ENCODE measurements around the gene AKR7A3. TPM values are rescaled to one million over a fixed set of nuclear protein-coding genes. Genes with fewer than 3 reads are reported as not detected.

AKR7A3 gene
- total and polyA plus RNA-seq, 2 of the 4 experiments (the other 2 are of a cell fraction): 0.18 to 0.62 TPM

- TF ChIP-seq MAZ (IDR thresholded peaks at IDR 0.05; ENCODE audit: borderline replicate concordance, low read depth, low read length) (no peak), CHD1 (IDR thresholded peaks at IDR 0.05; ENCODE audit: low read depth, low read length) (no peak), SMC3 (IDR thresholded peaks at IDR 0.05; ENCODE audit: low read depth, low read length) (no peak), USF2 (IDR thresholded peaks at IDR 0.05; ENCODE audit: low read depth, low read length) (no peak), MXI1 (IDR thresholded peaks at IDR 0.05; ENCODE audit: borderline replicate concordance, low read depth, low read length) (no peak), RFX5 (IDR thresholded peaks at IDR 0.05; ENCODE audit: low read depth, low read length) (no peak), RAD21 (IDR thresholded peaks at IDR 0.05; ENCODE audit: low read length) (no peak)
- Histone ChIP-seq H2AFZ (replicated peaks; ENCODE audit: low read length, poor library complexity) (no peak overlapping the region), H4K5ac (ENCODE audit: low read depth, low read length) (no peak overlapping the region), H3K9me1 (ENCODE audit: insufficient read depth, low read length) (peaks cover 30% of the 10 kb centered on the region), H3K18ac (ENCODE audit: low read depth, low read length) (no peak overlapping the region), H4K8ac (ENCODE audit: low read depth in 2 of 2, low read length in 2 of 2) (no peak overlapping the region), H3K27ac (ENCODE audit: insufficient read depth, low read length) (no peak overlapping the region), H2AK5ac (ENCODE audit: low read depth, low read length) (no peak overlapping the region), H3K23ac (ENCODE audit: low read depth, low read length) (no peak overlapping the region), H2BK15ac (ENCODE audit: low read depth, low read length) (no peak overlapping the region), H3K4me2 (ENCODE audit: low read depth, low read length) (no peak overlapping the region), H3K4ac (ENCODE audit: low read depth, low read length) (no peak overlapping the region), H2AK9ac (replicated peaks; ENCODE audit: low read depth, low read length, poor library complexity) (no peak overlapping the region), H3K4me1 (ENCODE audit: control insufficient read depth, insufficient read depth, low read length) (peaks cover 10% of the 10 kb centered on the region), H2BK120ac (ENCODE audit: low read depth, low read length) (no peak overlapping the region), H3K4me3 (ENCODE audit: insufficient read depth, low read depth, low read length) (no peak overlapping the region), H3K79me1 (ENCODE audit: low read depth in 1 of 2, low read length in 2 of 2) (peaks cover 29 to 65% of the 10 kb centered on the region in 2 experiments), H3K27me3 (ENCODE audit: control insufficient read depth, insufficient read depth, low read length) (no peaks in the 10 kb centered on the region), H2BK5ac (ENCODE audit: low read depth, low read length, poor library complexity, severe bottlenecking) (no peak overlapping the region), H3K56ac (ENCODE audit: extremely low read depth, insufficient read depth, low read length) (no peak overlapping the region), H2BK20ac (ENCODE audit: low read depth, low read length) (no peak overlapping the region), H4K20me1 (ENCODE audit: insufficient read depth, low read length) (peaks cover 8% of the 10 kb centered on the region), H3K9ac (ENCODE audit: low read depth, low read length) (no peak overlapping the region), H4K91ac (ENCODE audit: insufficient read depth, low read depth, low read length) (no peak overlapping the region), H3K14ac (replicated peaks; ENCODE audit: low read depth, low read length) (no peak overlapping the region), H3K9me3 (ENCODE audit: control insufficient read depth, insufficient read depth, low read length) (no peaks in the 10 kb centered on the region), H3K36me3 (ENCODE audit: control insufficient read depth, insufficient read depth, low read length) (peaks cover 30% of the 10 kb centered on the region)
- WGBS, 2 experiments (ENCODE audit: extremely low coverage in 2 of 2, insufficient read length in 1 of 2): 100% methylated on average over 1 of the region's 3 CpGs; no CpG with 5 or more reads in 1 of the 2 experiments
- intact Hi-C loops (cut with micrococcal nuclease): no loop called here
- ChIA-PET CTCF (no interaction called here), POLR2A (ENCODE audit: unreplicated experiment) (no interaction called here)
- DNase-seq: peak; percentile 22
- in situ Hi-C loops (cut with MboI; ENCODE audit: low sequenced_read_pairs): no loop called here
- dilution Hi-C loops (cut with HindIII; ENCODE audit: low sequenced_read_pairs, unreplicated experiment): no loop called here
- no TSS peak for BruUV-seq (replicated peaks)
- no peak for ATAC-seq (ENCODE audit: low read depth)
Measured at GRCh38 chr1:19319196-19319595, 30.6 kb upstream of the AKR7A3 start.

Data from IMR-90 (cell line).